Mesenteric fat pad (tissue), 1 donor: Measurements from ENCODE around the gene HHIPL1. TPM values are rescaled to one million over a fixed set of nuclear protein-coding genes. Genes with fewer than 3 reads are reported as not detected.
"Not testable (repeated sequence)": the region's sequence is repeated elsewhere in the genome, so short reads cannot be mapped to it uniquely, and the experiment has no call there.

ENCODE experiments used
- DNase-seq: peaks from one replicate; pipeline ENCODE4 v3.0.0-alpha.2; 2020; ENCODE audit warnings: low spot score
- total RNA-seq: library from RNA; stranded (reverse); fragmentation: NEBNext Ultra II Directional; extraction: Animal tissue kit (Norgen Biotek cat#: 25700); gene quantifications from one replicate; pipeline ENCODE4 v1.2.1, GENCODE V29; 2021
- donor health status: DM: yes; HTN: yes; CAD: no.

HHIPL1 gene
- total RNA-seq, 1 donor from 2014 or later: 3.8 TPM

- DNase-seq: no peak
Observed at GRCh38 chr14:99658218-99658845, 13.4 kb downstream of the HHIPL1 start.

- DNase-seq: no peak
Observed at GRCh38 chr14:99659333-99659741, 14.4 kb downstream of the HHIPL1 start.

DNA sequence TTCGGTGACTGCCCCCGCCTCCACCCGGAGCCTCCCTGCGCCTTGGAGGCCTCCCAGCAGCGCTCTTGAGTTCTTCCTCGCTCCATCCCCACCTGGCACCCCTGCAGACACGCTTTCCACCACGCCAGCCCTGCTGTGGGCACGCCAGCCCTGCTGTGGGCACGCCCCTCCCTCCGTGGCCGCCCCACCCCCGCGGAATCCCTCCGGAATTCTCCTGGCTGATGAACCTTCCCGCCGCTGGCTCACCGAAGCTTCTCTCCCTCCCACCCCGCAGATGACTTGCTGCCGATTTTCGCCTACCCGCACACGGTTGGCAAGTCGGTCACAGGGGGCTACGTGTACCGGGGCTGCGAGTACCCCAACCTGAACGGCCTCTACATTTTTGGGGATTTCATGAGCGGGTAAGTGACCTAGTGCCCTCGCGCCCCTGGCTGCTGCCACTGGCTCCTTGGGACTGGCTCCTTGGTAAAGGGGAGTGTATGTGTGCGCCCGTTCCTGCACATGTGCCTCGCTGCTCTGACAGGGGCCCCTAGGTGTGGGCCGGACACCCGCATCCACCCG lies 15.2 kb downstream of the HHIPL1 start:
- no peak for DNase-seq

GRCh38 chr14:99660794-99661193 lies 15.9 kb downstream of the HHIPL1 start:
- no peak for DNase-seq

DNA sequence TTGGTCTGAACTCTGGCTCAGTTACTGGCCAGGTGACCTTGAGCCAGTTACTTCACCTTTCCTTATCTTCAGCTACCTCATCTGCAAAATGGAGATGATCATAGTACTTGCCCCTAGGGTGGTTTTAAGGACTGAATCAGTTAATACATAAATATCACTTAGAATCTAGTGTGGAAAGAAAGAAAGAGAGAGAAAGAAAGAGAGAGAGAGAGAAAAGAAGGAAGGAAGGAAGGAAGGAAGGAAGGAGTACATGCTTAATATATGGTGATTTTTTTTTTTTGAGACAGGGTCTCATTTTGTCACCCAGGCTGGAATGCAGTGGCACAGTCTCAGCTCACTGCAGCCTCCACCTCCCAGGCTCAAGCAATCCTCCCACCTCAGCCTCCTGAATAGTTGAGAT lies 16.3 kb downstream of the HHIPL1 start:
- not testable (repeated sequence) for DNase-seq

- DNase-seq: no peak
Observed at GRCh38 chr14:99662846-99663245, 17.9 kb downstream of the HHIPL1 start.

- DNase-seq: no peak
Observed at GRCh38 chr14:99663386-99664057, 18.6 kb downstream of the HHIPL1 start.

- DNase-seq: no peak
Observed at GRCh38 chr14:99664058-99664936, 19.4 kb downstream of the HHIPL1 start.

- no peak for DNase-seq
Observed at GRCh38 chr14:99664937-99665273, 20.0 kb downstream of the HHIPL1 start.

GRCh38 chr14:99666533-99666932 lies 21.6 kb downstream of the HHIPL1 start:
- DNase-seq: no peak

DNA sequence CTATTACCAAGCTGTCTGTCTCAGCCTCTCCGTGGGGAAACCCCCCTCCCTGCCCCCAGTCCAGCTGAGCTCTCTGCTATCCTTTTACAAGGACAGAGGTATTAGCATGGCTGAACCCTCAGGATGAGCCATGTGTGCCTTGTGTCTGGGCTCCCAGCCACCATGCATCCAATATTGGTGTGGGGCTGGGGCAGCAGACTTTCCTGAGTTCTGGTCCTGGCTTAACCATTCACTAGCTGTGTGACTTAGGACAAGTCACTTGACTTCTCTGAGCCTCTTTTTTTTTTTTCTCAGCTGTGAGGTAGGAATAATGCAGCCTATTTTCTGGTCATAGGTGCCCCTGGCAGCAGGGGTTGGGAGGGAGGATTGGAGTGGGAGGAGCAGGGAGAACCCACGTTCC lies 22.1 kb downstream of the HHIPL1 start:
- DNase-seq: no peak

DNA sequence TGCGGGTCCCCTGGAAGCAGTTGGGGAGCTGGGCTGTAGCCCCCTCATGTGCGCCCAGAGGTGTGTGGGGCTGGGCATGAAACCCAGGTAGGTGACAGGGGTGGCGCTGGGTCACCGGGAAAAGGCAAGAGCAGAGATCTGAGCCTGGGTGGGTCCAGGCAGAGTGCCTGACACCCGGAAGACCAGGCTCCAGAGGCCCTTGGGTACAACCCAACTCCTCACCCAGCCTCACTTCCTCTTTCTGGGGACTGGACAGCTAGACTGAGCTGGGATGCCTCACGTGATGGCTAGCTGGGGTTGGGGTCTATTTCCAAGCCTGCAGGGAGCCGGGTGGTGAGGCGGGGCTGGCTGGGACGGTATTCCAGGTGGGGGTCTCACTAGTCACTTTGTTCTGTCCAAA lies 22.9 kb downstream of the HHIPL1 start:
- DNase-seq: no peak

- DNase-seq: no peak
Observed at GRCh38 chr14:99668307-99669295, 23.7 kb downstream of the HHIPL1 start.

GRCh38 chr14:99670361-99671234 lies 25.7 kb downstream of the HHIPL1 start:
- no peak for DNase-seq

GRCh38 chr14:99671235-99672224 lies 26.6 kb downstream of the HHIPL1 start:
- no peak for DNase-seq

GRCh38 chr14:99672506-99673304 lies 27.8 kb downstream of the HHIPL1 start:
- no peak for DNase-seq

GRCh38 chr14:99673305-99674063 lies 28.6 kb downstream of the HHIPL1 start:
- DNase-seq: no peak
